GM18870 (cell line): ENCODE results near the gene PTPRK.

Experiments
- ATAC-seq: cut with Tn5 transposase; IDR thresholded peaks from one replicate; pipeline ENCODE4 v1.9.1; 2021; ENCODE audit warnings: moderate library complexity; ENCODE audit not compliant: unreplicated experiment

Gene PTPRK

GRCh38 chr6:128208078-128208477, 312.3 kb downstream of the PTPRK start:
- no peak for ATAC-seq

DNA sequence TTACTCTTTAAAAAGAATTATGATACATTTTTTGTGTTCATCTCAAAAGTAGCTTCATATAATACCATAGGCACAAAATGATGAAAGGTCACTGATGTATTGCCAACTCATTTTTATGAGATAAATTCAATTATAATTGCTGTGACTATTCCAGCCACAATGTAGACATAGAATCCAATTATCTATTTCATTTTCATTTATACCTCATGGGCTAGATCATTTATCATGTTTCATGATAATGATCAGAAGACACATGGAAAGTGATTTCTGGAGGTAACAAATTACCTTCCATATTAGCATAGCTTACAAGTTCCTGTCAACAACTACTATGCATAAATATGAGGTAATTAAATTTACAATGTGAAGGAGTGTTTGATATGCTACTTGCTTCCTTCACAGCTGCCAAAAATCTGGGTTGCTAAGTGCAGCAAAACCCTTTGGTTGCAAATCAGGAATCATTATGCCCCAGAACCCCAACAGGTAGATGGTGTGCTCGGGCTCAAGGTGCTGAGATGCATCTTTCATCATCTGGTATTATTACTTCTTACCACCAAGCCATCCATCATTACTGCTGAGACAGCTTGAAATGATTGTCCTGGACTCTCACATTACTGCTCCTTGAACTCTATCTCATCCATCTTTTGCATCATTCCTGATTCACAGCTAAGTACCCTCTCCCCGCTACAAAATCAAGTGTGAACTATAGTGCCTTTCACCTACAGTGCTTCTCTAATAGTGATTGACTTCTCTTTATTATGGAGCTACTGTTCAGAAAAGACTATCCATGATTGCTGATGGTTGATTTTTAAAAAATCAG, 313.6 kb downstream of the PTPRK start:
- ATAC-seq: no peak

GRCh38 chr6:128204616-128205015, 315.8 kb downstream of the PTPRK start:
- ATAC-seq: no peak

DNA sequence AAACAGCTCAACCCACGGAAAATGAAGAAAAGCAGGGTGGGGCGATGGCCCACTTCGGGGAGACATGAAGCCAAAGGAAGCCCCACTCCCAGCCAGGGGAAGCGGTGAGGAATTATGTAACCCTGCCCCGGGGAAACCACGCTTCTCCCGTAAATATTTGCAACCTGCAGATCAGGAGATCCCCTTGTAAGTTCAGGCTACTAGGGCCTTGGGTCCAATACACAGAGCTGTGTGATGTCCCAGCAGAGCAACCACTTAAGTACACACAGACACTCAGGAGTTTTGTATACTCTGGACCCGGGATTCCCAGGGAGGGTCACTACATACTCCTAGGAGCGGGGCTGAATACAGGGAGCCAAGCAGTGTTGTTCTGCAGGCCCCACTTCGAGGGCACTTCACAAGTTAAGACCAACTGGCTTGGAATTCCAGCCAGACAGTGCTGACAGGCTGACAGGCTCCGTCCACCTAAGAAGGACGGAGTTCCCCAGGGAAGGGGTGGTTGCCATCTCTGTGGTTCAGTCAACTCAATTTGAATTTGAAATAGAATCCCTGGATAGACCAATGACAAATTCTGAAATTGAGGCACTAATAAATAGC, 318.1 kb downstream of the PTPRK start:
- no peak for ATAC-seq

DNA sequence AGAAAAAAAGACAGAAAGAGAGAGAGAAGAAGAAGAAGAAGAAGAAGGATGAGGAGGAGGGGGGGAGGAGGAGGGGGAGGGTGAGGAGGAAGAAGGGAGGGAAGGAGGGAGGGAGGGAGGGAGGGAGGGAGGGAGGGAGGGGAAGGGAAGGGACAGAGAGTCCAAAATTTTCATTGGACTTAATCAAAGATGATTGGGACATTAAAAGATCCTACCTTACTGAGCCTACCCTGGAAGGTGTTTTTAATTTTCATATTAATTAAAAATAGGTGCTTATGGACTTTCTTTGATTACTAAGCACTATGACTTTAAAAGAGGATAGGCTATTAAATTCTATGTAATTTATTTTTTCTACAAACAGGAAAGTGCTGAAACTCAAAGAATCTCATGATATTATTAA, 319.6 kb downstream of the PTPRK start:
- ATAC-seq: no peak

- no peak for ATAC-seq
These were observed 320.9 kb downstream of the PTPRK start for GRCh38 chr6:128199461-128199860.

GRCh38 chr6:128192972-128193371, 327.4 kb downstream of the PTPRK start:
- ATAC-seq: no peak

- ATAC-seq: no peak
These were observed 331.7 kb downstream of the PTPRK start for GRCh38 chr6:128188678-128189077.

- ATAC-seq: no peak
These were observed 333.7 kb downstream of the PTPRK start for GRCh38 chr6:128186729-128187128.

DNA sequence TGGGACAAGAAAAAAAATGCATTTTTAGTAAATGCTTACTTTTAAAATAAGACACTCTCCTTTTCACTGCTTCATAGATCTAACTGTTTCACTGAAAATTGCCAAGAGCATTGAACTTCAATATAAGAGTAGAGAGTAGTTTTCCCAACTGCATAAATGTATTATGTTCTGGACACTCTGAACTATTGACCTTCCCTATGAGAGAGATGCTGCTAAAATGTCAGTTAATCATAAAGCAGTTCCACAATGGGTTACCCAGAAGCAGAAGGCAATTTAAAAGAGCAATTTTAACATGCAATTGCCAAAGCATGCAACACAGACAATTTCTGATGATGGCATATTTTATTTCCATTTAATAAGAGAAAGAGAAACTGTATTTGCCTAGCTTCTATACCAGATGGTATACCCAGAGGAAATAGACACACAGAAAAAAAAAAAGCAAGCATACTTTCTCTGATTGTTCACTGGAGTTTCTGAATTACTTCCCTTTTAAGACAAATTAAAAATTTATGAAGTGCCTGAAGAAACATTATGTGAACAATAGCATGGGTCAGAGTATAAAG, 340.4 kb downstream of the PTPRK start:
- no peak for ATAC-seq

- no peak for ATAC-seq
These were observed 345.7 kb downstream of the PTPRK start for GRCh38 chr6:128174724-128175123.

DNA sequence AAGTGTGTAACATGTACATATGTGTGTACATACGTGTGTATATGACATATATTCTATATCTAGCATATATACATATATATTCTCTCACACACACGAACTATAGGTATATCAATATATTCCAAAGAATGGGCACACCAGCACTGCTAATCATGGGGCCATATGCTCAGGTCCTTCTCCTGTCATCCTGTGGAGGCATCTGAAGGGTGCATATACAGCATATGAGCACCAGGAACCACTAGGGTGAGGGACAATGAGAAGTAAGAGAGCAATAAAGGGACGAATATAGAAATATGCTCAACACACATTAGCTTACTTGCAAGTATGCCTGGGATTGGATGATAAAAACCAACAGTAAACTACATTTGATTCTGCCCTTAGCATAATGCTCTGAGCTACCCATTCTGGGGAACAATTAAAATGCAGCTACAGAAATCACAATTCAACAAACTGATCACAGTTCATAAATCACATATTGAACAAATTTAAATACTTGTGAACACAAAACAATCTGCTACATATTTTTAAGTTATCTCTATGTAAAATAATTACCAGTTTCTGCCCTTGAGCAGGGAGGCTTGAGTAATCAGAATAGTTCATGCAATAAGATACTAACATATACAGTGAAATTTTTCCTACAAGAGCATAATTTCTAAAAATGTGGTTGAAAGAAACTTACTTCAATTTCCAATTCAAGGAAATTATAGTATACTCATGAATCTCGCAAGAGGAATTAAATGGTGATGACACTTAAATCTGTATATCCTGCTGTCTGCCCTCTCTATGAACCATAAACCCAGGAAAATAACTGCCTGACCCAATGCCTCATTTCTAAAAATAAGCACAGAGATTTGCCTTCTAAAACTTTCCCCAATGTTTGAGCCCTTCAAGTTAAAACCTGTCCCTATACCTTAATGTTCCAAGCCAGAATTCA, 347.4 kb downstream of the PTPRK start:
- ATAC-seq: no peak

DNA sequence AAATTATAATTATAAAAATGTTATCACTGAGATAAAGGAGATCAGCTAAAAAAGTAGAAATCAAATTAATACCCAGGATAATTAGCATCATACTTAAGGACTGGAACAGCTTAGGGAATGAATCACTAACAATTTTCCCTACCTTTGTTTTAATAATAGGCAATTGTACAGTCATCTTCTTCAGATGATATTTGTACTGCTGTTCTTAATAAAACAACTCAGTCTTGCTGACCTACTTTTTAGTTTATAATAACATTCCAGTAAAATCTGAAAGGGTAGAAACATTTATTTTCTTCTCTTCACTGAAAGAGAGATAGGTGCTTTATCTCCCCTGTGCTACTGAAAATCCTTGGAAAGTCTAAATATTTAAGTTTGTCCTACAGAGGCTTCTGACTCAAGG, 348.3 kb downstream of the PTPRK start:
- ATAC-seq: no peak

GRCh38 chr6:128171182-128171581, 349.2 kb downstream of the PTPRK start:
- ATAC-seq: no peak

GRCh38 chr6:128168244-128168643, 352.2 kb downstream of the PTPRK start:
- no peak for ATAC-seq

- no peak for ATAC-seq
These were observed 352.8 kb downstream of the PTPRK start for GRCh38 chr6:128167552-128167951.

- ATAC-seq: no peak
These were observed 356.1 kb downstream of the PTPRK start for GRCh38 chr6:128164254-128164653.

- no peak for ATAC-seq
These were observed 358.0 kb downstream of the PTPRK start for GRCh38 chr6:128162423-128162822.

- ATAC-seq: no peak
These were observed 358.6 kb downstream of the PTPRK start for GRCh38 chr6:128161839-128162238.

GRCh38 chr6:128161263-128161662, 359.1 kb downstream of the PTPRK start:
- ATAC-seq: no peak

DNA sequence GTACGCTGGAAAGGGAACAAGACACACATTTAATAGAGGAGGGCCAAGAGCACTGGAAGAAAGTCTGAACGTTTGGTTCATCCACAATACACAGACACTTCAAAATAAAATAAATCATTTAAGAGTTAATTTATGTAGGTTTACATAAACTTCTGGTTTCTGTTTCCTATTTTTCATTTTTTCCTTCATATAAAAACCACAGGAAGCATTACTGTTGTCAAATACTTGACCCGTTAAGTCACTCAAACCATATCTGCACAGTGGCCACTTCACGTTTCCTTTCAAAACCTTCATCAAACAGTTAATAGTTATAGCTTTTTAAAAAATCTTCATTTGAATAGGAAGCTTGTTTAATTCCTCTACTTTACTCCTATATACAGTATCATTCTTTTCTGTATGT, 361.9 kb downstream of the PTPRK start:
- no peak for ATAC-seq
